ENCODE measurements around the gene RAB27A.

GRCh38 chr15:55248895-55249294 is 40.7 kb downstream of the RAB27A start:
- TF ChIP-seq TAF1 (IDR thresholded peaks at IDR 0.05; ENCODE audit: low read depth) (no peak), REST (IDR thresholded peaks at IDR 0.05; ENCODE audit: low read depth) (no peak), EP300 (IDR thresholded peaks at IDR 0.05; ENCODE audit: borderline replicate concordance) (no peak)
